Astrocyte (in vitro differentiated cells and primary cell): ENCODE measurements around the gene FAM50B. TPM values are rescaled to one million over a fixed set of nuclear protein-coding genes. Genes with fewer than 3 reads are reported as not detected.

Experiments
- DNase-seq: peaks from one replicate; pipeline ENCODE4 v3.0.0-alpha.2; 2010; ENCODE audit warnings: low read depth
- FAIRE-seq: peaks from 2 replicates; lab custom pipeline; 2011; peaks lifted over from hg19 to GRCh38; lab: Jason Lieb, UNC
- H2AFZ ChIP-seq: 2 replicates; pipeline ENCODE4 v1.6.0; 2012; ENCODE audit warnings: low read depth, low read length, inconsistent platforms
- H3K27ac ChIP-seq: 2 replicates; pipeline ENCODE4 v1.5.1; 2011; ENCODE audit warnings: low read depth, low read length, inconsistent platforms
- H3K27me3 ChIP-seq: 2 replicates; pipeline ENCODE4 v1.6.0; 2011; ENCODE audit warnings: low read length, inconsistent platforms; ENCODE audit not compliant: insufficient read depth
- H3K36me3 ChIP-seq: 2 replicates; pipeline ENCODE4 v1.5.1; 2011; ENCODE audit warnings: low read length, inconsistent platforms; ENCODE audit not compliant: insufficient read depth
- H3K4me1 ChIP-seq: 2 replicates; pipeline ENCODE4 v1.5.1; 2011; ENCODE audit warnings: low read length, inconsistent platforms; ENCODE audit not compliant: insufficient read depth
- H3K4me2 ChIP-seq: 2 replicates; pipeline ENCODE4 v1.6.0; 2012; ENCODE audit warnings: low read length, inconsistent platforms
- H3K4me3 ChIP-seq: 2 replicates; pipeline ENCODE4 v1.5.1; 2011; ENCODE audit warnings: low read depth, mild to moderate bottlenecking, low read length, inconsistent platforms; ENCODE audit not compliant: insufficient read depth
- H3K79me2 ChIP-seq: 2 replicates; pipeline ENCODE4 v1.6.0; 2012; ENCODE audit warnings: mild to moderate bottlenecking, low read length, inconsistent platforms; ENCODE audit not compliant: insufficient read depth
- H3K9ac ChIP-seq: 2 replicates; pipeline ENCODE4 v1.6.0; 2012; ENCODE audit warnings: mild to moderate bottlenecking, low read length, inconsistent platforms
- H3K9me3 ChIP-seq: 2 replicates; pipeline ENCODE4 v1.5.1; 2012; ENCODE audit warnings: low read depth, mild to moderate bottlenecking, low read length, inconsistent platforms; ENCODE audit not compliant: insufficient read depth
- H4K20me1 ChIP-seq: 2 replicates; pipeline ENCODE4 v1.6.0; 2012; ENCODE audit warnings: low read length, inconsistent platforms; ENCODE audit not compliant: insufficient read depth
- H3K27ac Mint-ChIP-seq: one replicate; pipeline ENCODE4 v1.8.0; 2021; ENCODE audit warnings: mild to moderate bottlenecking, mixed read lengths; ENCODE audit not compliant: unreplicated experiment
- H3K27me3 Mint-ChIP-seq: one replicate; pipeline ENCODE4 v1.8.0; 2021; ENCODE audit warnings: low read depth, mixed read lengths; ENCODE audit not compliant: unreplicated experiment
- H3K36me3 Mint-ChIP-seq: one replicate; pipeline ENCODE4 v1.8.0; 2021; ENCODE audit warnings: low read depth, mixed read lengths; ENCODE audit not compliant: unreplicated experiment
- H3K4me1 Mint-ChIP-seq: one replicate; pipeline ENCODE4 v1.8.0; 2021; ENCODE audit warnings: low read depth, mixed read lengths; ENCODE audit not compliant: unreplicated experiment
- H3K4me3 Mint-ChIP-seq: one replicate; pipeline ENCODE4 v1.8.0; 2021; ENCODE audit warnings: mild to moderate bottlenecking, moderate library complexity, mixed read lengths; ENCODE audit not compliant: unreplicated experiment
- H3K9me3 Mint-ChIP-seq: one replicate; pipeline ENCODE4 v1.8.0; 2021; ENCODE audit warnings: mild to moderate bottlenecking, mixed read lengths; ENCODE audit not compliant: unreplicated experiment
- EZH2 ChIP-seq: IDR thresholded peaks from 2 replicates; pipeline ENCODE4 v1.6.1; 2012; ENCODE audit warnings: mild to moderate bottlenecking, low read length, inconsistent platforms; ENCODE audit not compliant: insufficient read depth
- total RNA-seq: library from RNA; stranded (reverse); gene quantifications from 2 replicates; pipeline ENCODE4 v1.2.1, GENCODE V29; 2021
- TF ChIP-seq, protein P1 (sequence below): IDR thresholded peaks from 2 replicates; pipeline ENCODE4 v1.5.1; 2011; ENCODE audit warnings: low read depth, mild to moderate bottlenecking, inconsistent platforms, low read length, moderate library complexity; ENCODE audit not compliant: insufficient read depth

The FAM50B gene
- total RNA-seq, 1 donor from 2014 or later = 4.6 TPM

DNA sequence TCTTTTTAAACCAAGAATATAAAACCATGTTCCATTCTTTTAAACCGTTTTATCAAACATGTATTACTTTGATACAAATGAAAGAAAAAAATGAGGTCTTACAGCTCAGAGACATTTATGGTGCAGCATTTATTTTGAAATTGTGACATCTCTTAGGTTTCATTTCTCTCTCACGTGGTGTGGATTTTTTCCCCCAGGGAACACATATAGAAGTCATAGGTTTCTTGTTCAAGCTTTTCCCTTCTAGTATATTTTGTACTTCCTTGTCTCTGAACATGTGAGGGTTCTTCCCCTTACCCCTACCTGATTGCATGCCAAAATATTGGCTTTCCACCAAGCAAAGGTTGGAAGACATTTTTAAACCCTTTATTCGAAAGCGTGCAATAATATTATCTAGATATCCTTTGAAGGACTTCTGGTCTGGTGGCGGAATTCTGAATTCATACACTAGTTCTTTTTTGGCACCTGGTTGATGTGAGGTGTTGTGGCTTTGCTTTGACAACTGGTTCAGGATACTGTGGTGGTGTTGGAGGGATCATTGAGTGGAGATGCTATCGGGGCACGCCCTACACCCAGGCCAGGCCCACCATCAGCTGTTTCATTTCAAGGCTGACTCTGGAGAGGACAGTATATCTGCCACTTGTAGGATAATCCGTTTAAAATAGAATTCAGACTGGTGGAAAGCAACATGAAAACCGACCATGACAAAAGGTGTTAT is 5.6 kb upstream of the FAM50B start:
- H3K9me3 ChIP-seq = no peaks in the 10 kb centered on the region
- no peaks in the 10 kb centered on the region for H3K79me2 ChIP-seq
- H3K9ac ChIP-seq = peak overlapping the region; percentile 68
- H3K27ac Mint-ChIP-seq = peak overlapping the region; percentile 8
- peak overlapping the region; percentile 71 for H3K4me2 ChIP-seq
- FAIRE-seq = peak; percentile 9
- peak overlapping the region; percentile 19 for H2AFZ ChIP-seq
- no peaks in the 10 kb centered on the region for H3K36me3 Mint-ChIP-seq
- H3K27me3 ChIP-seq = no peaks in the 10 kb centered on the region
- no peaks in the 10 kb centered on the region for H4K20me1 ChIP-seq
- H3K4me1 Mint-ChIP-seq = peaks cover 25% of the 10 kb centered on the region
- peak; percentile 54 for DNase-seq
- H3K4me1 ChIP-seq = peaks cover 51% of the 10 kb centered on the region
- no peak overlapping the region for H3K4me3 Mint-ChIP-seq
- H3K36me3 ChIP-seq = no peaks in the 10 kb centered on the region
- H3K9me3 Mint-ChIP-seq = no peaks in the 10 kb centered on the region
- TF ChIP-seq, protein P1, sequence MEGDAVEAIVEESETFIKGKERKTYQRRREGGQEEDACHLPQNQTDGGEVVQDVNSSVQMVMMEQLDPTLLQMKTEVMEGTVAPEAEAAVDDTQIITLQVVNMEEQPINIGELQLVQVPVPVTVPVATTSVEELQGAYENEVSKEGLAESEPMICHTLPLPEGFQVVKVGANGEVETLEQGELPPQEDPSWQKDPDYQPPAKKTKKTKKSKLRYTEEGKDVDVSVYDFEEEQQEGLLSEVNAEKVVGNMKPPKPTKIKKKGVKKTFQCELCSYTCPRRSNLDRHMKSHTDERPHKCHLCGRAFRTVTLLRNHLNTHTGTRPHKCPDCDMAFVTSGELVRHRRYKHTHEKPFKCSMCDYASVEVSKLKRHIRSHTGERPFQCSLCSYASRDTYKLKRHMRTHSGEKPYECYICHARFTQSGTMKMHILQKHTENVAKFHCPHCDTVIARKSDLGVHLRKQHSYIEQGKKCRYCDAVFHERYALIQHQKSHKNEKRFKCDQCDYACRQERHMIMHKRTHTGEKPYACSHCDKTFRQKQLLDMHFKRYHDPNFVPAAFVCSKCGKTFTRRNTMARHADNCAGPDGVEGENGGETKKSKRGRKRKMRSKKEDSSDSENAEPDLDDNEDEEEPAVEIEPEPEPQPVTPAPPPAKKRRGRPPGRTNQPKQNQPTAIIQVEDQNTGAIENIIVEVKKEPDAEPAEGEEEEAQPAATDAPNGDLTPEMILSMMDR = no peak
- no peak for TF ChIP-seq EZH2
- no peak overlapping the region for H3K4me3 ChIP-seq
- H3K27me3 Mint-ChIP-seq = no peaks in the 10 kb centered on the region
- H3K27ac ChIP-seq = peak overlapping the region; percentile 88

DNA sequence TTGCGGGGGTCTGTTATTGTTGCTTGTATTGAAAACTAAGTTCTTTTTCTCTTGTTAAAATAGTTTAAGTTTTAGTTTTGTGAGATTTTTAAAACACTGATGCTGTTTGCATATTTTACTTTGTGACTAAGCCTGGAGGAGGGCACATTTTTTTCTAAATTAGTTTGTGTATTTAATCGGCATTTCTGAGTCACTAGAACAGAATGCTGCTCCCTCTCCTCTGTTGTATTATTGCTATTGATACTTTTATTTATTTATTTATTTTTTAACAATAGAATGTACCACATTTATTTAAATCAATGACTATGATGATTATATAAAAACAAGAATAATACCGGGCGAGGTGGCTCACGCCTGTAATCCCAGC is 5.1 kb upstream of the FAM50B start:
- H3K4me2 ChIP-seq = peak overlapping the region; percentile 71
- FAIRE-seq (peak; percentile 20), DNase-seq (peak; percentile 78)
- no peak overlapping the region for H3K4me3 ChIP-seq
- no peaks in the 10 kb centered on the region for H3K9me3 ChIP-seq
- H3K4me1 Mint-ChIP-seq = peaks cover 21% of the 10 kb centered on the region
- H3K79me2 ChIP-seq = no peaks in the 10 kb centered on the region
- H3K27ac Mint-ChIP-seq = peak overlapping the region; percentile 8
- H2AFZ ChIP-seq = peak overlapping the region; percentile 19
- no peaks in the 10 kb centered on the region for H3K9me3 Mint-ChIP-seq
- H3K36me3 Mint-ChIP-seq = no peaks in the 10 kb centered on the region
- H3K27me3 Mint-ChIP-seq = no peaks in the 10 kb centered on the region
- H4K20me1 ChIP-seq = no peaks in the 10 kb centered on the region
- peak overlapping the region; percentile 68 for H3K9ac ChIP-seq
- H3K27ac ChIP-seq = peak overlapping the region; percentile 88
- H3K27me3 ChIP-seq = no peaks in the 10 kb centered on the region
- TF ChIP-seq, protein P1 = no peak
- TF ChIP-seq EZH2 = no peak
- H3K4me1 ChIP-seq = peaks cover 53% of the 10 kb centered on the region
- no peak overlapping the region for H3K4me3 Mint-ChIP-seq
- no peaks in the 10 kb centered on the region for H3K36me3 ChIP-seq

DNA sequence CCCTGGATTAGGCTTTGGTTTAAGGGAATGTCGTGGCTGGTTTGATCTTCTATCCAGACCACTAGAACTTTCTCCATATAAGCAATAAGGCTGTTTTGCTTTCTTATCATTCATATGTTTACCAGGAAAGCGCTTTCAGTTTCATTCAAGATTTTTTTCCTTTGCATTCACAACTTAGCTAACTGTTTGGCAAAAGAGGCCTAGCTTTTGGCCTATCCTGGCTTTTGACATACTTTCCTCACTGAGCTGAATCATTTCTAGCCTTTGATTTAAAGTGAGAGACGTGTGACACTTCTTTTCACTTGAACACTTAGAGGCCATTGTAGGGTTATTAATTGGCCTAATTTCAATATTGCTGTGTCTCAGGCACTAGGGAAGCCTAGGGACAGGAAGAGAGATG is 1.7 kb upstream of the FAM50B start:
- Histone ChIP-seq H3K36me3 (no peaks in the 10 kb centered on the region), H3K79me2 (peaks cover 3% of the 10 kb centered on the region), H3K9me3 (no peaks in the 10 kb centered on the region), H3K27me3 (no peaks in the 10 kb centered on the region), H3K4me3 (no peak overlapping the region), H2AFZ (no peak overlapping the region), H4K20me1 (no peaks in the 10 kb centered on the region), H3K4me1 (peaks cover 28% of the 10 kb centered on the region), H3K9ac (no peak overlapping the region), H3K27ac (no peak overlapping the region), H3K4me2 (no peak overlapping the region)
- no peak for TF ChIP-seq EZH2
- TF ChIP-seq, protein P1 = no peak
- DNase-seq = no peak
- Mint-ChIP-seq H3K9me3 (no peaks in the 10 kb centered on the region), H3K4me3 (no peak overlapping the region), H3K27me3 (no peaks in the 10 kb centered on the region), H3K36me3 (no peaks in the 10 kb centered on the region), H3K4me1 (peaks cover 6% of the 10 kb centered on the region), H3K27ac (peak overlapping the region; percentile 20)
- FAIRE-seq = no peak
